ENCODE data around the gene STYK1. TPM values are rescaled to one million over a fixed set of nuclear protein-coding genes. Genes with fewer than 3 reads are reported as not detected.

The STYK1 gene
- total RNA-seq, 1 experiment from 2014 or later, result 8.4 TPM

GRCh38 chr12:10632226-10632625, 41.6 kb downstream of the STYK1 start:
- no peak for TF ChIP-seq CTCF (IDR thresholded peaks at IDR 0.05; ENCODE audit: unreplicated experiment)
- CTCF ChIA-PET, result no interaction called here
- Mint-ChIP-seq H3K27me3 (ENCODE audit: unreplicated experiment) (no peaks in the 10 kb centered on the region), H3K36me3 (ENCODE audit: insufficient read depth, unreplicated experiment) (peaks cover 6% of the 10 kb centered on the region), H3K4me3 (ENCODE audit: low read depth, unreplicated experiment) (no peak overlapping the region), H3K4me1 (ENCODE audit: low read depth, unreplicated experiment) (peaks cover 11% of the 10 kb centered on the region), H3K27ac (ENCODE audit: unreplicated experiment) (no peak overlapping the region), H3K9me3 (ENCODE audit: low read depth, unreplicated experiment) (no peaks in the 10 kb centered on the region)
- no peak for DNase-seq
- intact Hi-C loops (cut with micrococcal nuclease; ENCODE audit: unreplicated experiment), result no loop called here
- BruUV-seq (replicated peaks), result no TSS peak

DNA sequence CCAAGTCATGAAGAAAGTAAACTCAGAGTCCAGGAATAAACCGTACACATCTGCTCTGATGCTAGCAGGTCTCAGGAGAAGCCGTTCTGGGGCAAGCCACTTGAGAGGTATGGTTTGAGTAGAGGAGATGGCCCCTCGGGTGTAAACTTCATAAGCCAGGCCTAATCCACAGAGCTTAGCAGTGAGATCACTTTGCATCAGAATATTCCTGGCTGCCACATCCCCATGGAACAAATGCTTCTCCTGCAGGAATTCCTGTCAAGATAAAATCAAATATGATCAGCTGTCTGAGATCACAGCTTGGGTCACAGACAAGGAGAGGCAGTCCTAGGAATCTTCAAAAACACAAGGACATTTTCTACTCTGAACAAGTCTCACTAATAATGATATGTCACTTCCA, 49.2 kb downstream of the STYK1 start:
- H3K36me3 Mint-ChIP-seq (ENCODE audit: insufficient read depth, unreplicated experiment), result no peaks in the 10 kb centered on the region
- no TSS peak for BruUV-seq (replicated peaks)
- H3K27me3 Mint-ChIP-seq (ENCODE audit: unreplicated experiment), result no peaks in the 10 kb centered on the region
- no peak for DNase-seq
- no peak for TF ChIP-seq CTCF (IDR thresholded peaks at IDR 0.05; ENCODE audit: unreplicated experiment)
- CTCF ChIA-PET, result no interaction called here
- no peaks in the 10 kb centered on the region for H3K4me1 Mint-ChIP-seq (ENCODE audit: low read depth, unreplicated experiment)
- H3K4me3 Mint-ChIP-seq (ENCODE audit: low read depth, unreplicated experiment), result no peak overlapping the region
- H3K27ac Mint-ChIP-seq (ENCODE audit: unreplicated experiment), result no peak overlapping the region
- no peaks in the 10 kb centered on the region for H3K9me3 Mint-ChIP-seq (ENCODE audit: low read depth, unreplicated experiment)
- intact Hi-C loops (cut with micrococcal nuclease; ENCODE audit: unreplicated experiment), result no loop called here

DNA sequence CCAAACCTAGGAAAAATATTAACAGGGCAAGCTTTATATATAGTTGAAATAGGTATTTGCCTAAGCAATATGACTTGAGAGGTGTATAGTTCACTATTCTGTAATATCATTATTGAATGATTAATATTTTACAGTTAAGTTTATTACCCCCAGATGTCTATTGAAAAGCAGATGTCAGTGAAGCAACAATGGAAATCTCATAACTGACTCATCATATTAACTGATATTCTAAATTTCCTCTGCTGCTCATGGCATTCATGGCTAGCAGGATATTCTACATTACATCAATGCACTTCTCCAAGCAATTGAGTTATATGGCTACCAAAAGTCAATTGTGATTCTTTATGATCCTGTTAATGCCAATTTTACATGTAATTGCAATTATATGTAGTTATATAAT, 50.7 kb downstream of the STYK1 start:
- Mint-ChIP-seq H3K27me3 (ENCODE audit: unreplicated experiment) (no peaks in the 10 kb centered on the region), H3K9me3 (ENCODE audit: low read depth, unreplicated experiment) (no peaks in the 10 kb centered on the region), H3K27ac (ENCODE audit: unreplicated experiment) (no peak overlapping the region), H3K4me3 (ENCODE audit: low read depth, unreplicated experiment) (no peak overlapping the region), H3K36me3 (ENCODE audit: insufficient read depth, unreplicated experiment) (no peaks in the 10 kb centered on the region), H3K4me1 (ENCODE audit: low read depth, unreplicated experiment) (no peaks in the 10 kb centered on the region)
- DNase-seq, result no peak
- intact Hi-C loops (cut with micrococcal nuclease; ENCODE audit: unreplicated experiment), result no loop called here
- TF ChIP-seq CTCF (IDR thresholded peaks at IDR 0.05; ENCODE audit: unreplicated experiment), result no peak
- CTCF ChIA-PET, result no interaction called here
- no TSS peak for BruUV-seq (replicated peaks)

DNA sequence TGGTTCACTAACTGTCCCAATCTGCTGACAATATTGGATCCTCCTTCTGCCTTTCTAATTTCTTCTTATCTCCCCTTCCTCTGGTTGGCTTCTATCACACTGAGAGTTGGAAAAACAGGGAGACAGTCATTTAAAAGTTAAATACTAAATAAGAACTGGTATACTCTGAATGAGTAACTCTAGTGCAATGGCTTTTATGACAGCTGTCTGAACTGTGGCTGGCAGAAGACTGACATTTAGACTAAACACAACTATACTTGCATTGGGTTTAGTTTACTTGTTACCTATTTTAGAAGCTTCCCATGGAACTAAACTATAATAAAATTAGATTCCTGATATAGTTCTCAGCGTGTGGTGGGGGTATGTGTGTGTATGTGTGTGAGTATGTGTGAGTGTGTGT, 52.6 kb downstream of the STYK1 start:
- no TSS peak for BruUV-seq (replicated peaks)
- Mint-ChIP-seq H3K36me3 (ENCODE audit: insufficient read depth, unreplicated experiment) (no peaks in the 10 kb centered on the region), H3K9me3 (ENCODE audit: low read depth, unreplicated experiment) (no peaks in the 10 kb centered on the region), H3K4me3 (ENCODE audit: low read depth, unreplicated experiment) (no peak overlapping the region), H3K27ac (ENCODE audit: unreplicated experiment) (no peak overlapping the region), H3K27me3 (ENCODE audit: unreplicated experiment) (no peaks in the 10 kb centered on the region), H3K4me1 (ENCODE audit: low read depth, unreplicated experiment) (no peaks in the 10 kb centered on the region)
- no peak for DNase-seq
- intact Hi-C loops (cut with micrococcal nuclease; ENCODE audit: unreplicated experiment), result no loop called here
- TF ChIP-seq CTCF (IDR thresholded peaks at IDR 0.05; ENCODE audit: unreplicated experiment), result no peak
- CTCF ChIA-PET, result no interaction called here

Data from Calu3 (cell line).